GM10248 (cell line): ENCODE results near the gene CUX1.

Experiments used
- CTCF ChIA-PET: fragments of 300-600 bp; sonication (Branson Sonifier 250); formaldehyde crosslinking; extraction: SDS; loops from one replicate; lab custom pipeline; 2021; ENCODE audit warnings: antibody characterized with exemption; lab: Yijun Ruan, JAX
- POLR2A ChIA-PET: fragments of 350-650 bp; sonication (Branson Sonifier 250); formaldehyde crosslinking; extraction: SDS; loops from one replicate; lab custom pipeline; 2020; ENCODE audit warnings: antibody characterized with exemption; lab: Yijun Ruan, JAX
- DNase-seq: peaks from one replicate; pipeline ENCODE4 v3.0.0; 2012; ENCODE audit errors: extremely low spot score
- CTCF ChIP-seq: IDR thresholded peaks from 2 replicates; pipeline ENCODE4 v1.5.1; 2012; ENCODE audit warnings: mild to moderate bottlenecking, low read depth; ENCODE audit errors: extremely low read depth, missing control alignments, control extremely low read depth

CUX1 gene

GRCh38 chr7:101813402-101814019 lies 3.9 kb upstream of the CUX1 start:
- CTCF ChIA-PET: interaction anchor here (1.0 to 1.6 kb wide), 8 partner anchors 11 to 213 kb away, joined by 3 to 9 read pairs (median 4); no protein-coding TSS in a partner anchor
- POLR2A ChIA-PET: no interaction called here
- DNase-seq: no peak
- TF ChIP-seq CTCF: no peak

- peak; percentile 79 for TF ChIP-seq CTCF
- CTCF ChIA-PET: interaction anchor here (0.6 to 1.6 kb wide), 14 partner anchors 9 to 425 kb away, joined by 3 to 9 read pairs (median 4); no protein-coding TSS in a partner anchor
- DNase-seq: peak; percentile 86
- POLR2A ChIA-PET: interaction anchor here (0.5 kb wide), 1 partner anchor 14 kb away, joined by 3 read pairs; no protein-coding TSS in a partner anchor
Observed at GRCh38 chr7:101814081-101814990, 3.1 kb upstream of the CUX1 start.

- ChIA-PET POLR2A (interaction anchor here (0.5 kb wide), 1 partner anchor 15 kb away, joined by 3 read pairs; no protein-coding TSS in a partner anchor), CTCF (interaction anchor here (0.7 to 1.6 kb wide), 10 partner anchors 10 to 424 kb away, joined by 3 to 9 read pairs (median 4); no protein-coding TSS in a partner anchor)
Observed at GRCh38 chr7:101814991-101815825, 2.2 kb upstream of the CUX1 start.

GRCh38 chr7:101815826-101816594 lies 1.4 kb upstream of the CUX1 start:
- DNase-seq: peak; percentile 86
- ChIA-PET POLR2A (no interaction called here), CTCF (no interaction called here)
- peak; percentile 32 for TF ChIP-seq CTCF

More at GRCh38 chr7:101814991-101815825, 2.2 kb upstream of the CUX1 start:
- peak; percentile 63 for TF ChIP-seq CTCF
- DNase-seq: peak; percentile 79

- peak; percentile 69 for DNase-seq
- peak; percentile 64 for TF ChIP-seq CTCF
- ChIA-PET POLR2A (interaction anchor here (0.5 kb wide), 1 partner anchor 418 kb away, joined by 3 read pairs; no protein-coding TSS in a partner anchor), CTCF (no interaction called here)
Observed at GRCh38 chr7:101816595-101817470, 593 bp upstream of the CUX1 start.
